ENCODE data around the gene PRELID2.
"Not testable (repeated sequence)": the region's sequence is repeated elsewhere in the genome, so short reads cannot be mapped to it uniquely, and the experiment has no call there.

PRELID2 gene

GRCh38 chr5:145834917-145835847, at the start of gene PRELID2:
Gene PRELID2 (minus strand): TSS chr5:145835342. CDS start chr5:145835251, 91 bp downstream.
- peak; percentile 62 for DNase-seq

- no peak for DNase-seq
These were observed 39.6 kb upstream of the PRELID2 start for GRCh38 chr5:145874765-145875164.

- DNase-seq: no peak
These were observed 37.8 kb upstream of the PRELID2 start, which contains the start of gene GRXCR2 for GRCh38 chr5:145872914-145873313. Gene GRXCR2 (minus strand): TSS chr5:145873014. CDS start chr5:145872968, 46 bp downstream.

- peak; percentile 3 for DNase-seq
These were observed 37.3 kb upstream of the PRELID2 start for GRCh38 chr5:145872486-145872885.

GRCh38 chr5:145869753-145870152, 34.6 kb upstream of the PRELID2 start:
- DNase-seq: no peak

GRCh38 chr5:145867806-145868205, 32.7 kb upstream of the PRELID2 start:
- DNase-seq: no peak

GRCh38 chr5:145864432-145864831, 29.3 kb upstream of the PRELID2 start:
- not testable (repeated sequence) for DNase-seq

- no peak for DNase-seq
These were observed 27.9 kb upstream of the PRELID2 start for GRCh38 chr5:145863003-145863402.

GRCh38 chr5:145859897-145860296, 24.8 kb upstream of the PRELID2 start:
- no peak for DNase-seq

- DNase-seq: no peak
These were observed 24.3 kb upstream of the PRELID2 start for GRCh38 chr5:145859453-145859852.

GRCh38 chr5:145858959-145859358, 23.8 kb upstream of the PRELID2 start:
- DNase-seq: no peak

- no peak for DNase-seq
These were observed 21.2 kb upstream of the PRELID2 start for GRCh38 chr5:145856285-145856818.

- DNase-seq: no peak
These were observed 20.7 kb upstream of the PRELID2 start for GRCh38 chr5:145855763-145856267.

- peak; percentile 42 for DNase-seq
These were observed 19.6 kb upstream of the PRELID2 start for GRCh38 chr5:145854651-145855258.

- no peak for DNase-seq
These were observed 18.7 kb upstream of the PRELID2 start for GRCh38 chr5:145853781-145854376.

- DNase-seq: no peak
These were observed 17.8 kb upstream of the PRELID2 start for GRCh38 chr5:145852990-145853389.

- peak; percentile 5 for DNase-seq
These were observed 13.7 kb upstream of the PRELID2 start for GRCh38 chr5:145848854-145849253.

- no peak for DNase-seq
These were observed 12.7 kb upstream of the PRELID2 start for GRCh38 chr5:145847499-145848497.

- no peak for DNase-seq
These were observed 10.9 kb upstream of the PRELID2 start for GRCh38 chr5:145846081-145846480.

GRCh38 chr5:145841299-145841698, 6.2 kb upstream of the PRELID2 start:
- no peak for DNase-seq

- no peak for DNase-seq
These were observed 5.5 kb upstream of the PRELID2 start for GRCh38 chr5:145840458-145841132.
